ENCODE results near the gene NALCN.

The NALCN gene

DNA sequence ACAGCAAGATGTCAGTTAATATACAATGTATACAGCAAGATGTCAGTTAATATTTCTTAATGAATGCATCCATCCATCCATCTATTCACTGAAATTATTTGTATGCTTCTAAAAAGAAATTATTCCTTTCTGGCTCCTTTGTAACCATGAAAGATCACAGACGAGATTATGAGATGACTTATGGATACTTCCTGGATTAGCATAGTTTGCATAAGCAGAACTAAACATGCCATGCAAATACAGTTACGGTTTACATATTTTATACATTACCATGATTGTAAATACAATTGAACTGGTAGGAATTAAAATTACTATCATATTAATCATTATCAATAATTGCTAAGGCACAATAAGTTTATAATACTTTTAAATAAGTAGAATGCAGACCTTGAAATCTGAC is 32.7 kb downstream of the NALCN start:
- Histone ChIP-seq H3K4me3 (ENCODE audit: low read length) (no peak overlapping the region), H3K9me3 (replicated peaks; ENCODE audit: low read length) (no peaks in the 10 kb centered on the region), H3K36me3 (ENCODE audit: insufficient read depth, low read length) (no peaks in the 10 kb centered on the region), H3K4me1 (ENCODE audit: control insufficient read depth, insufficient read depth, low read length) (peaks cover 39% of the 10 kb centered on the region), H3K27me3 (ENCODE audit: control insufficient read depth, insufficient read depth, low read length) (no peaks in the 10 kb centered on the region), H3K9ac (ENCODE audit: low read depth, low read length) (no peak overlapping the region), H3K4me2 (ENCODE audit: low read length) (no peak overlapping the region)

DNA sequence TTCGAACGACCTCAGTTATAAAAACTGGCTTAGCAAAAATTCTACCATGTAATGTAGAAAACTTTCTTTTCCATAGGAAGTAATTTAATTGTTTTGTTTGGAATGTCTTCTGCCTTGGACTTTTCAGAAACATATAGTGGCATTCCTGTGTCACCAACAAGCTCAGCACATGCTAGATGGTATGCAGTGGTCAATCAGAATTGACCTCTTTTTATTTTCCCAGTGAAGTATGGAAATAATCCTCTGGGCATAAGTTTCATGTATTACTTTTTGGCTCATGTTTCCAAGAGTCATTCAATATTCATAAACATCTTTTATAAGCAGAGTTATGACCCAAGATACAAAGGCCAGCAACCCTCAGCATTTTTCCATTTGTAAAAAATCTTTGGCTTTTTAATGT is 33.6 kb downstream of the NALCN start:
- no peaks in the 10 kb centered on the region for H3K9me3 ChIP-seq (replicated peaks; ENCODE audit: low read length)
- H3K4me2 ChIP-seq (ENCODE audit: low read length): peak overlapping the region; percentile 20
- no peaks in the 10 kb centered on the region for H3K27me3 ChIP-seq (ENCODE audit: control insufficient read depth, insufficient read depth, low read length)

DNA sequence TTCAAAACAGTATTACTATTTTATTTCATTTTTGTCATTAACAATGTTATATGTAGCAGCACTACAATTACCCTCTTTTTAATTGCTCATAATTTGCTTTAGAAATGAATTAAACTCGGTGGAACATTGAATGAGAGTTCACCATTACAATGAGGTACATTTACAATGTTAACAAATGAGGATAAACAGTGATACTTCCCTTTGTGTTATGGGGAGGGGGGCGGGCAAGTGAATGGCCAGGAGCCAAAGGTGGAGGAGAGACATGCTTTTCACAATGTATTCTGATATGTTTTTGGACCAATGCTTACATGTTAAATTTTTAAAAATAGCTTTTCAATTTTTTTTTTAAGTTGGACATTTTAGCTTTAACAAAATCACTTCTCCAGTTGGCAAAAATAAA is 34.2 kb downstream of the NALCN start:
- H3K9me3 ChIP-seq (replicated peaks; ENCODE audit: low read length): no peaks in the 10 kb centered on the region

More for the DNA sequence above, 33.6 kb downstream of the NALCN start:
- Histone ChIP-seq H3K9ac (ENCODE audit: low read depth, low read length) (peak overlapping the region; percentile 62), H3K4me3 (ENCODE audit: low read length) (no peak overlapping the region), H3K4me1 (ENCODE audit: control insufficient read depth, insufficient read depth, low read length) (peaks cover 39% of the 10 kb centered on the region), H3K36me3 (ENCODE audit: insufficient read depth, low read length) (no peaks in the 10 kb centered on the region)

DNA sequence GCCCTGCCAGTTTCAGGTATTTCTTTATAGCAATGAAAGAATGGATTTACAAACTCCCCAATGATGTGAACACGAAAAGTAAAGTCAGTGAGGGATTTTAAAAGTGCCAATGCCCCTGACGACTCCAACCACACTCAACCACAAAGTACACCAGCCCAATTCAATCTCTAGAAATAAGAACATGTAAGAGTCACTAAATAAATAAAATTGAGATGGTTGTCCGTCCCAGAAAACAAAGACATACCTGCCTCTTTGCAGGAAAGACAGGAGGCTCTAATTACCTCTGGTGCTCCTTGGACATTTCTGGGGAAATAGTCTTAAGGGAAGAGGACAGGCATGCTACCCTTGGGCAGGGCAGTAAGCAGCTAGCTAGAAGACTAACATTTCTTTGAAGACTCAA is 55.8 kb downstream of the NALCN start:
- Histone ChIP-seq H3K9me3 (replicated peaks; ENCODE audit: low read length) (no peaks in the 10 kb centered on the region), H3K4me3 (ENCODE audit: low read length) (no peak overlapping the region), H3K36me3 (ENCODE audit: insufficient read depth, low read length) (no peaks in the 10 kb centered on the region), H3K27me3 (ENCODE audit: control insufficient read depth, insufficient read depth, low read length) (no peaks in the 10 kb centered on the region), H3K4me2 (ENCODE audit: low read length) (no peak overlapping the region), H3K9ac (ENCODE audit: low read depth, low read length) (no peak overlapping the region), H3K4me1 (ENCODE audit: control insufficient read depth, insufficient read depth, low read length) (no peaks in the 10 kb centered on the region)

More for the DNA sequence above, 34.2 kb downstream of the NALCN start:
- peaks cover 39% of the 10 kb centered on the region for H3K4me1 ChIP-seq (ENCODE audit: control insufficient read depth, insufficient read depth, low read length)
- H3K9ac ChIP-seq (ENCODE audit: low read depth, low read length): peak overlapping the region; percentile 62
- H3K36me3 ChIP-seq (ENCODE audit: insufficient read depth, low read length): no peaks in the 10 kb centered on the region
- H3K4me3 ChIP-seq (ENCODE audit: low read length): peak overlapping the region; percentile 9
- H3K27me3 ChIP-seq (ENCODE audit: control insufficient read depth, insufficient read depth, low read length): no peaks in the 10 kb centered on the region
- H3K4me2 ChIP-seq (ENCODE audit: low read length): peak overlapping the region; percentile 31

DNA sequence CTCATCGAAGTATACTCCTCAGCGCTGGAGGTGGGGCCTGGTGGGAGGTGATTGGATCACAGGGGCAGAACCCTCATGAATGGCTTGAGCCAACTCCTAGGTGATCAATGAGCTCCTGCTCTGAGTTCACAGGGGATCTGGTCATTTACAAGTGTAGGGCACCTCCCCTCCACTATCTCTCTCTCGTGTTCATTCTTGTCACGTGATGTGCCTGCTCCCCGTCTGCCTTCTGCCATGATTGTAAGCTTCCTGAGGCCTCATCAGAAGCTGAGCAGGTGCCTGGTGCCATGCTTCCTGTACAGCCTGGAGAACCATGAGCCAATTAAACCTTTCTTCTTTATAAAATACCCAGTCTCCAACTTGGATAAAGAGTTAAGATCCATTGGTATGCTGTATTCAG is 61.4 kb downstream of the NALCN start:
- no peaks in the 10 kb centered on the region for H3K27me3 ChIP-seq (ENCODE audit: control insufficient read depth, insufficient read depth, low read length)
- H3K4me3 ChIP-seq (ENCODE audit: low read length): no peak overlapping the region
- no peaks in the 10 kb centered on the region for H3K36me3 ChIP-seq (ENCODE audit: insufficient read depth, low read length)
- H3K9ac ChIP-seq (ENCODE audit: low read depth, low read length): no peak overlapping the region
- H3K4me2 ChIP-seq (ENCODE audit: low read length): no peak overlapping the region
- no peaks in the 10 kb centered on the region for H3K9me3 ChIP-seq (replicated peaks; ENCODE audit: low read length)
- no peaks in the 10 kb centered on the region for H3K4me1 ChIP-seq (ENCODE audit: control insufficient read depth, insufficient read depth, low read length)

DNA sequence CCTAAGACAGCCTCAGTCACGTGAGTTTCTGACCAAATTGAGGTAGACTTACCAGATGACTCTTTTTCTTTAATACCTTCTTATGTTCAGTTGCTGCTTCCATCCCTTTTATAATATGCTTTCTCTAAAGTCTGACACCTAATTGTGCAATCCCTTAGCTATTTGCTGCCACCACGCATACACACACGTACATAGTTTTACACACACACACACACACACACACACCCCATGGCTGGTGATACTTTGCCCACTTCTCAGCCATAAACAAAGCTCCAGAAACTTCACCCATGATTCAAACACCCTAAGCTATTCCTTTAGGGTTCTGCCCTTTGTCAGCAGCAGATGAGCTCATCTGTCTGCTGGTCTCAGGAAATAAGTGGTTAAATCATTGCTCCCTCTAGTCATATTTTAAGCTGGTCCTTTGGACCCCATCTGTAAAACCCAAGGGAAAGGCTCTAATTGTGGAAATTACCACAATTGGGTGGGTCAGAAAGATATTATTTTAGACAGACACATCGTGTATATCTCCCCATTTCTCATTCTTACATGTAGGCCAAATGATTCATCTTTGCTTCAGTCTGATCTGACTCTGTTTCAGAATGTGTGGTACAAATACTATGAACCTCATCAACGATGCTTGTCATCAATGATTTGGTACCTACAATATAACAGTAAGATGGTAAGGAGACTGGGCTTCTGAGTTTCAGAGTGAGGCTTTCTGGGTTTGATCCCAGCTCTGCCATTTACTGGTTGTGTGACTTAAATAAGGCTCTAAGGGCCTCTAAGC is 69.2 kb downstream of the NALCN start:
- peaks cover 36% of the 10 kb centered on the region for H3K4me1 ChIP-seq (ENCODE audit: control insufficient read depth, insufficient read depth, low read length)
- no peaks in the 10 kb centered on the region for H3K27me3 ChIP-seq (ENCODE audit: control insufficient read depth, insufficient read depth, low read length)
- H3K4me3 ChIP-seq (ENCODE audit: low read length): no peak overlapping the region
- H3K36me3 ChIP-seq (ENCODE audit: insufficient read depth, low read length): no peaks in the 10 kb centered on the region
- no peak overlapping the region for H3K4me2 ChIP-seq (ENCODE audit: low read length)
- no peaks in the 10 kb centered on the region for H3K9me3 ChIP-seq (replicated peaks; ENCODE audit: low read length)
- H3K9ac ChIP-seq (ENCODE audit: low read depth, low read length): no peak overlapping the region

DNA sequence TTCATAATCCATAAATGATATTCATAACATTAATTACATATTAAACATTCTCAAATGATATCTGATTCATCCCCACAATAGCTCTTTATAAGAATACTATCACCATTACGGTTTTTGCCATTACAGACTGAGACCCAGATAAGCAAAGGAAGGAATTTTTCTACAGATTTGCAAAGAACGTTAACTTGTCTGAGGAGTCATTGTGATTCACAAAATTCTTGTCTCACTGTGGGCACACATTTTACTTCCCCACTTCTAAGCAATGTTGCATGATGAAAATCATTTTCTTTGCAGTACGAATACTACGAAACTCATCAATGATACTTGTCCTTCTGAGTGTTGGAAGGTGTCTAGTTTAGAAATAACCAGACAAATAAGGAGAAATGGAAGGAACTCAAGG is 70.1 kb downstream of the NALCN start:
- no peak overlapping the region for H3K4me2 ChIP-seq (ENCODE audit: low read length)
- peaks cover 45% of the 10 kb centered on the region for H3K4me1 ChIP-seq (ENCODE audit: control insufficient read depth, insufficient read depth, low read length)
- H3K9me3 ChIP-seq (replicated peaks; ENCODE audit: low read length): no peaks in the 10 kb centered on the region
- H3K36me3 ChIP-seq (ENCODE audit: insufficient read depth, low read length): no peaks in the 10 kb centered on the region
- H3K4me3 ChIP-seq (ENCODE audit: low read length): no peak overlapping the region
- no peaks in the 10 kb centered on the region for H3K27me3 ChIP-seq (ENCODE audit: control insufficient read depth, insufficient read depth, low read length)
- no peak overlapping the region for H3K9ac ChIP-seq (ENCODE audit: low read depth, low read length)

DNA sequence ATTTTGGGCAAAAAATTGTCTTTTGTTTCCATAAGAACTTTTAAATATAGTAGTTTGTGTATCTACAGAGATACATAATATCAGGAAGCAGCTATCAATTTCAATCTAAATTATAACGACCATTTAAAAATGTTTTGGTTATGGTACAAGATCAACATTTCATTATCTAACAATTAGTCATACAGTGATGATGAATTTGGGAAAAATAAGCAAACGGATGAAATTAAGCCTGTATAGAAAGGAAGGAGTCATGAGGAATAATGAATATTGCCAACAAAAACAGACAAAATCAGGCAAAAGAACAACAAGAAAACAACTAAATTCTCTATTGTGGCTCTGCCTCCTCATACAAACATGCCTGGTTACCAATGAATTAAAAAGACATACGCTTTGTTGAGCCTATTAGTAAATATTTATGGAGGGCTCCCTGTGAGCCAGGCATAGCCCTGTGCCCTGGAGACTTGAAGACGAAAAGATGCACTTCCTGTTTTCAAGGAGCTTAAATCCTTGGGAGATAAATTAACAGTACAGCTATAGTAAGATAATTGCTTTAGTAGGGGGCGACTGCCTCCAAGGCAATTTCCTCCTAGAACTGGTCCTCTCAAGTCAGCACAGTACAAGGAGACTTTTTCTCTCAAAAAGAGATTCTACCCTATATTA is 73.0 kb downstream of the NALCN start:
- Histone ChIP-seq H3K9ac (ENCODE audit: low read depth, low read length) (no peak overlapping the region), H3K36me3 (ENCODE audit: insufficient read depth, low read length) (no peaks in the 10 kb centered on the region), H3K4me1 (ENCODE audit: control insufficient read depth, insufficient read depth, low read length) (peaks cover 57% of the 10 kb centered on the region), H3K27me3 (ENCODE audit: control insufficient read depth, insufficient read depth, low read length) (no peaks in the 10 kb centered on the region), H3K4me2 (ENCODE audit: low read length) (peak overlapping the region; percentile 20), H3K4me3 (ENCODE audit: low read length) (no peak overlapping the region), H3K9me3 (replicated peaks; ENCODE audit: low read length) (no peaks in the 10 kb centered on the region)

DNA sequence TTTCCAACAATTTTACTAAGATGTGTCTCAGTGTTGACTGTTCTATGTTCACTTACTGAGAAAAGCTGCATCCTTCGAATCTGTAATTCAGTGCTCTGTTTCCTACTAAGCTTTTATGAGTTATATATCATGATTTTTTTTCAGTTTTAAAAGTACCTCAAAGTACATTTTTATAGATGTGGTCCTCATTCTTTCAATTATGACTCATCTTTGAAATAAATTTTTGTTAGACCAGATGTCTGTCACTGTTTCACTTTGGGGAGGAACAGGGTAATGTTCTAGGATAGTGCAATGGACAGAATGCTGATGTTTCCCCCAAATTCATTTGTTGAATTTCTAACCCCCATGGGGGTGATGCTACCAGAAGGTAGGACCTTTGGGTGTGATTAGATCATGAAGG is 74.8 kb downstream of the NALCN start:
- no peaks in the 10 kb centered on the region for H3K36me3 ChIP-seq (ENCODE audit: insufficient read depth, low read length)
- no peaks in the 10 kb centered on the region for H3K27me3 ChIP-seq (ENCODE audit: control insufficient read depth, insufficient read depth, low read length)
- no peaks in the 10 kb centered on the region for H3K9me3 ChIP-seq (replicated peaks; ENCODE audit: low read length)
- H3K4me3 ChIP-seq (ENCODE audit: low read length): no peak overlapping the region
- H3K9ac ChIP-seq (ENCODE audit: low read depth, low read length): peak overlapping the region; percentile 34
- H3K4me2 ChIP-seq (ENCODE audit: low read length): peak overlapping the region; percentile 47
- peaks cover 46% of the 10 kb centered on the region for H3K4me1 ChIP-seq (ENCODE audit: control insufficient read depth, insufficient read depth, low read length)

DNA sequence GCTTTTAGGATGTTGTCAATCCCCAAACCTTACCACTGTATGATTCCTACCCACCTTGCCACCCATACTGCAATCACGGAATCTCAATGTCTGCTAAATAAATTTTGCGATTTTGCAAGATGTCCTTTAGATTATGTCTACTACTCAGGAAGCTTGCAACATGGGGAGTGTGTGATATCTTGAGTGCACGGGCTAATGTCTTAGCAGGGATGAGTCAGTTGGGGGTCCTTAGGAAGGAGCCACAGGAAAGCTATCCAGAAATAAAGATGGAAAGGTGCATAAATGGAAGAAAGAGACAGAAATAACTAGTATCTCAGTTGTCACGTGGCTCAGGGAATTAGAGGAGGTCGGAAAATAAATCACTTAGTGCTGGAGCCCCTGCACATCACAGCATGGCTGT is 77.1 kb downstream of the NALCN start:
- Histone ChIP-seq H3K36me3 (ENCODE audit: insufficient read depth, low read length) (no peaks in the 10 kb centered on the region), H3K4me3 (ENCODE audit: low read length) (no peak overlapping the region), H3K27me3 (ENCODE audit: control insufficient read depth, insufficient read depth, low read length) (no peaks in the 10 kb centered on the region), H3K9ac (ENCODE audit: low read depth, low read length) (no peak overlapping the region), H3K4me1 (ENCODE audit: control insufficient read depth, insufficient read depth, low read length) (peaks cover 42% of the 10 kb centered on the region), H3K4me2 (ENCODE audit: low read length) (no peak overlapping the region), H3K9me3 (replicated peaks; ENCODE audit: low read length) (no peaks in the 10 kb centered on the region)

DNA sequence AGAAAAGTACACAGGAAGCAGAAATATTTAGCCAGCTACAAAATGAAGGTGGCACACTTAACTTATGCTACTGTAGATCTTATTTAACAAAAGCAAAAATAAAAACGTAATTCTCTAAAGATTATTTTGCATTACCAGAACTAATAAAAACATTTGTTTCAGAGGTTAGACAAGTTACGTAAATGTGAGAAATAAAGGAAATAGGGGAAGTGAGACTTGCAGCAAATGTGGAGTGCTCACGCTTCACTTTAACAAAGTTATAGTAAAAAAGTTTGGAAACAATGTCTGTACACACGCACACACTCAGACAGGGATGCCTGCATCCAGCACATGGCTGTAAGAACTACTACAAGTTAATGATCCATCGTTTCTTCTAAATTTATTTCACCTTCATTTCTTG is 83.7 kb downstream of the NALCN start:
- Histone ChIP-seq H3K27me3 (ENCODE audit: control insufficient read depth, insufficient read depth, low read length) (no peaks in the 10 kb centered on the region), H3K9me3 (replicated peaks; ENCODE audit: low read length) (no peaks in the 10 kb centered on the region), H3K4me2 (ENCODE audit: low read length) (no peak overlapping the region), H3K4me3 (ENCODE audit: low read length) (no peak overlapping the region), H3K36me3 (ENCODE audit: insufficient read depth, low read length) (no peaks in the 10 kb centered on the region), H3K4me1 (ENCODE audit: control insufficient read depth, insufficient read depth, low read length) (no peaks in the 10 kb centered on the region), H3K9ac (ENCODE audit: low read depth, low read length) (no peak overlapping the region)

DNA sequence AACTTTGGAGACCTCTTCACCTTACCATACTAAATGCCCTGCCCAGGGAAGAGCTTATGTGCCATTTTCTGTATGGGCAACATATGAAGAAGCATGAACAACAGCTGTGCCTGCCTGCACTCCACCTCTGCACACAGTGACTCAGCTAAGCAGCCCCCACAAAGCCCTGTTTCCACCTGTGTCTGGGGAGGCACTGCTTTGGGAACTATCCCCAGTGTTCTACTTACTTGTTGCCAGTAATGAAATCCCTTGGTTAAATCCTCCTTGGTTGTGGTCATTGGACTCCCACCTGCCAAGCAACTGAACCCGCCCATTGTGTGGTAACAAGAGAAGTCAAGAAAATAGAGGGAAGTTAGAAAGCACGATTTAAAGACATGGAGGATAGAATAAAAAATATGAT is 84.6 kb downstream of the NALCN start:
- Histone ChIP-seq H3K9ac (ENCODE audit: low read depth, low read length) (no peak overlapping the region), H3K4me1 (ENCODE audit: control insufficient read depth, insufficient read depth, low read length) (no peaks in the 10 kb centered on the region), H3K4me2 (ENCODE audit: low read length) (no peak overlapping the region), H3K9me3 (replicated peaks; ENCODE audit: low read length) (no peaks in the 10 kb centered on the region), H3K36me3 (ENCODE audit: insufficient read depth, low read length) (no peaks in the 10 kb centered on the region), H3K27me3 (ENCODE audit: control insufficient read depth, insufficient read depth, low read length) (no peaks in the 10 kb centered on the region), H3K4me3 (ENCODE audit: low read length) (no peak overlapping the region)
